Panc1 (cell line): Measurements from ENCODE around the gene NDUFS7. TPM values are rescaled to one million over a fixed set of nuclear protein-coding genes. Genes with fewer than 3 reads are reported as not detected.

Source experiments
- ATAC-seq: fragments of 200-7000 bp; cut with Tn5 transposase; 2 replicates; pipeline ENCODE4 v1.9.1; 2020; ENCODE audit warnings: mild to moderate bottlenecking, moderate library complexity
- BruUV-seq: library from RNA; stranded (reverse); fragments of 400-500 nt; replicated peaks from 2 replicates; lab custom pipeline; 2021; lab: Mats Ljungman, UMichigan
- CTCF ChIA-PET: fragments of 300-600 bp; sonication (Branson Sonifier 250); formaldehyde crosslinking; loops from one replicate; lab custom pipeline; 2022; ENCODE audit warnings: antibody characterized with exemption; lab: Charles Lee
- POLR2A ChIA-PET: fragments of 300-600 bp; sonication (Branson Sonifier 250); formaldehyde crosslinking; loops from one replicate; lab custom pipeline; 2022; ENCODE audit warnings: antibody characterized with exemption; lab: Charles Lee
- DNase-seq: peaks from one replicate; pipeline ENCODE4 v3.0.0-alpha.2; 2010; ENCODE audit warnings: low read depth, low spot score
- H3K27ac ChIP-seq: 2 replicates; pipeline ENCODE4 v1.5.1; 2011; ENCODE audit warnings: mild to moderate bottlenecking, low read length, inconsistent platforms
- H3K27me3 ChIP-seq: fragments of 200-500 bp; sonication (Bioruptor generic); 2 replicates; pipeline ENCODE4 v1.6.0; 2014; ENCODE audit warnings: low read length, inconsistent platforms; ENCODE audit not compliant: control insufficient read depth, insufficient read depth
- H3K36me3 ChIP-seq: fragments of 200-500 bp; sonication (Bioruptor generic); 2 replicates; pipeline ENCODE4 v1.5.1; 2014; ENCODE audit warnings: inconsistent platforms, mild to moderate bottlenecking, low read length, moderate library complexity; ENCODE audit not compliant: control insufficient read depth, insufficient read depth
- H3K4me1 ChIP-seq: 2 replicates; pipeline ENCODE4 v1.5.1; 2011; ENCODE audit warnings: inconsistent platforms, mild to moderate bottlenecking, low read length, moderate library complexity; ENCODE audit not compliant: control insufficient read depth, insufficient read depth
- H3K4me3 ChIP-seq, 2 experiments: 2 replicates each; pipeline ENCODE4 v1.5.1; 2011 to 2012; ENCODE audit warnings: low read depth in 2 of 2, low read length in 2 of 2, mild to moderate bottlenecking in 2 of 2, inconsistent platforms in 1 of 2, moderate library complexity in 1 of 2
- H3K9me3 ChIP-seq: fragments of 200-500 bp; sonication (Bioruptor generic); 2 replicates; pipeline ENCODE4 v1.5.1; 2014; ENCODE audit warnings: low read depth, mild to moderate bottlenecking, inconsistent platforms, low read length, moderate library complexity; ENCODE audit not compliant: control insufficient read depth, insufficient read depth
- POLR2AphosphoS5 ChIP-seq: IDR thresholded peaks from 2 replicates; pipeline ENCODE4 v1.6.1; 2012; ENCODE audit warnings: mild to moderate bottlenecking, low read depth, low read length, moderate library complexity
- SIN3A ChIP-seq: IDR thresholded peaks from 2 replicates; pipeline ENCODE4 v1.6.1; 2012; ENCODE audit warnings: low read depth, mild to moderate bottlenecking, low read length, moderate library complexity, borderline replicate concordance; ENCODE audit not compliant: insufficient read depth
- TCF7L2 ChIP-seq: IDR thresholded peaks from 2 replicates; pipeline ENCODE4 v1.6.1; 2011; ENCODE audit warnings: mild to moderate bottlenecking, low read depth, low read length, inconsistent platforms
- in situ Hi-C: cut with HindIII; loops from 2 replicates; pipeline ENCODE4 v1.10.0; 2016; ENCODE audit warnings: low sequenced_read_pairs, low pct_unique_long_range_greater_than_20kb
- intact Hi-C: fragments of 100-400 bp; cut with micrococcal nuclease; formaldehyde crosslinking; loops from one replicate; pipeline ENCODE4 v1.10.0; 2022; ENCODE audit not compliant: unreplicated experiment
- total RNA-seq: library from RNA; stranded (reverse); gene quantifications from one replicate; pipeline ENCODE4 v1.2.1, GENCODE V29; 2021; ENCODE audit not compliant: unreplicated experiment
- TF ChIP-seq, protein P1 (sequence below), 2 experiments: IDR thresholded peaks; 2 replicates each; pipeline ENCODE4 v1.6.1; 2011 to 2012; ENCODE audit warnings: low read depth in 2 of 2, control low read depth in 1 of 2, low read length in 1 of 2, mild to moderate bottlenecking in 1 of 2, moderate library complexity in 1 of 2; ENCODE audit not compliant: insufficient read depth in 1 of 2
- TF ChIP-seq, protein P2 (sequence below): fragments of 450-650 bp; IDR thresholded peaks from 2 replicates; pipeline ENCODE4 v1.5.1; 2017; ENCODE audit warnings: mild to moderate bottlenecking

The NDUFS7 gene
- total RNA-seq, 1 experiment from 2014 or later, result 73.0 TPM

- Histone ChIP-seq H3K4me3 (no peak overlapping the region), H3K27me3 (no peaks in the 10 kb centered on the region), H3K36me3 (peaks cover 3% of the 10 kb centered on the region), H3K27ac (no peak overlapping the region), H3K9me3 (no peaks in the 10 kb centered on the region), H3K4me1 (peaks cover 7% of the 10 kb centered on the region)
- intact Hi-C loops (no loop called here), in situ Hi-C loops (no loop called here)
- no TSS peak for BruUV-seq
- DNase-seq (no peak), ATAC-seq (no peak)
- POLR2A ChIA-PET, result no interaction called here
- CTCF ChIA-PET, result no interaction called here
- TF ChIP-seq, protein P1, sequence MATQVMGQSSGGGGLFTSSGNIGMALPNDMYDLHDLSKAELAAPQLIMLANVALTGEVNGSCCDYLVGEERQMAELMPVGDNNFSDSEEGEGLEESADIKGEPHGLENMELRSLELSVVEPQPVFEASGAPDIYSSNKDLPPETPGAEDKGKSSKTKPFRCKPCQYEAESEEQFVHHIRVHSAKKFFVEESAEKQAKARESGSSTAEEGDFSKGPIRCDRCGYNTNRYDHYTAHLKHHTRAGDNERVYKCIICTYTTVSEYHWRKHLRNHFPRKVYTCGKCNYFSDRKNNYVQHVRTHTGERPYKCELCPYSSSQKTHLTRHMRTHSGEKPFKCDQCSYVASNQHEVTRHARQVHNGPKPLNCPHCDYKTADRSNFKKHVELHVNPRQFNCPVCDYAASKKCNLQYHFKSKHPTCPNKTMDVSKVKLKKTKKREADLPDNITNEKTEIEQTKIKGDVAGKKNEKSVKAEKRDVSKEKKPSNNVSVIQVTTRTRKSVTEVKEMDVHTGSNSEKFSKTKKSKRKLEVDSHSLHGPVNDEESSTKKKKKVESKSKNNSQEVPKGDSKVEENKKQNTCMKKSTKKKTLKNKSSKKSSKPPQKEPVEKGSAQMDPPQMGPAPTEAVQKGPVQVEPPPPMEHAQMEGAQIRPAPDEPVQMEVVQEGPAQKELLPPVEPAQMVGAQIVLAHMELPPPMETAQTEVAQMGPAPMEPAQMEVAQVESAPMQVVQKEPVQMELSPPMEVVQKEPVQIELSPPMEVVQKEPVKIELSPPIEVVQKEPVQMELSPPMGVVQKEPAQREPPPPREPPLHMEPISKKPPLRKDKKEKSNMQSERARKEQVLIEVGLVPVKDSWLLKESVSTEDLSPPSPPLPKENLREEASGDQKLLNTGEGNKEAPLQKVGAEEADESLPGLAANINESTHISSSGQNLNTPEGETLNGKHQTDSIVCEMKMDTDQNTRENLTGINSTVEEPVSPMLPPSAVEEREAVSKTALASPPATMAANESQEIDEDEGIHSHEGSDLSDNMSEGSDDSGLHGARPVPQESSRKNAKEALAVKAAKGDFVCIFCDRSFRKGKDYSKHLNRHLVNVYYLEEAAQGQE (IDR thresholded peaks at IDR 0.05; ENCODE audit: insufficient read depth in 1 of 2, low read depth in 2 of 2, low read length in 1 of 2), result no peak
- TF ChIP-seq, protein P2, sequence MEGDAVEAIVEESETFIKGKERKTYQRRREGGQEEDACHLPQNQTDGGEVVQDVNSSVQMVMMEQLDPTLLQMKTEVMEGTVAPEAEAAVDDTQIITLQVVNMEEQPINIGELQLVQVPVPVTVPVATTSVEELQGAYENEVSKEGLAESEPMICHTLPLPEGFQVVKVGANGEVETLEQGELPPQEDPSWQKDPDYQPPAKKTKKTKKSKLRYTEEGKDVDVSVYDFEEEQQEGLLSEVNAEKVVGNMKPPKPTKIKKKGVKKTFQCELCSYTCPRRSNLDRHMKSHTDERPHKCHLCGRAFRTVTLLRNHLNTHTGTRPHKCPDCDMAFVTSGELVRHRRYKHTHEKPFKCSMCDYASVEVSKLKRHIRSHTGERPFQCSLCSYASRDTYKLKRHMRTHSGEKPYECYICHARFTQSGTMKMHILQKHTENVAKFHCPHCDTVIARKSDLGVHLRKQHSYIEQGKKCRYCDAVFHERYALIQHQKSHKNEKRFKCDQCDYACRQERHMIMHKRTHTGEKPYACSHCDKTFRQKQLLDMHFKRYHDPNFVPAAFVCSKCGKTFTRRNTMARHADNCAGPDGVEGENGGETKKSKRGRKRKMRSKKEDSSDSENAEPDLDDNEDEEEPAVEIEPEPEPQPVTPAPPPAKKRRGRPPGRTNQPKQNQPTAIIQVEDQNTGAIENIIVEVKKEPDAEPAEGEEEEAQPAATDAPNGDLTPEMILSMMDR, result no peak
- TF ChIP-seq POLR2AphosphoS5, result no peak
- no peak for TF ChIP-seq TCF7L2
- TF ChIP-seq SIN3A, result no peak
Observed at GRCh38 chr19:1421218-1421957, 37.7 kb downstream of the NDUFS7 start.

DNA sequence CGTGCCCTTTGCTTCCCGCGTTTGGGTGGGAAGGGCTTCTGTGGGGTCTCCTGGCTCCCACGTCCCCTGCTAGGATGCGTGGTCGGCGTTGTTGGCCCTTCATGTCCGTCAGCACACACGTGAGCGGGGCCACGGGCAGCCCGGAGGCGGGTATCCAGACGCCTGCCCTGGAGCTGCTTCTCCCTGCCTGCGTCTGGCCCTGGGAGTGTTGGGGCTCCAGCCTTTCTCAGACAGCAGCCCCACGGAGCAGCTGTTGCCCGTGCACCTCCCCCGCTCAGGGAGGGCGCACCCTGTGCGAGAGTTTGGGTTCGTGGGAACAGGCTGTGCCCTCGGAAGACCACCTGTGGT is 38.2 kb downstream of the NDUFS7 start:
- in situ Hi-C loops, result no loop called here
- Histone ChIP-seq H3K4me3 (no peak overlapping the region), H3K27me3 (no peaks in the 10 kb centered on the region), H3K4me1 (peaks cover 3% of the 10 kb centered on the region; the same call in 1 of the 2 replicates), H3K36me3 (peaks cover 3% of the 10 kb centered on the region), H3K9me3 (no peaks in the 10 kb centered on the region), H3K27ac (no peak overlapping the region)
- POLR2A ChIA-PET, result no interaction called here
- TF ChIP-seq, protein P1 (IDR thresholded peaks at IDR 0.05; ENCODE audit: insufficient read depth in 1 of 2, low read depth in 2 of 2, low read length in 1 of 2), result no peak
- no peak for TF ChIP-seq TCF7L2
- TF ChIP-seq, protein P2, result no peak
- no peak for TF ChIP-seq POLR2AphosphoS5
- no peak for TF ChIP-seq SIN3A
- ATAC-seq, result no peak
- CTCF ChIA-PET, result no interaction called here
- no TSS peak for BruUV-seq
- intact Hi-C loops, result no loop called here
- DNase-seq, result no peak
